Right forelimb (tissue), 1 donor: ENCODE measurements around the gene MYO18B.

Source experiments
- DNase-seq: peaks from one replicate; pipeline ENCODE4 v3.0.0-alpha.2; 2018

MYO18B gene

GRCh38 chr22:25777870-25778269 is 35.9 kb downstream of the MYO18B start:
- DNase-seq, result no peak

GRCh38 chr22:25779426-25779825 is 37.4 kb downstream of the MYO18B start:
- no peak for DNase-seq

- DNase-seq, result no peak
These were observed 37.9 kb downstream of the MYO18B start for GRCh38 chr22:25779890-25780289.

GRCh38 chr22:25780673-25781072 is 38.7 kb downstream of the MYO18B start:
- no peak for DNase-seq

- no peak for DNase-seq
These were observed 39.8 kb downstream of the MYO18B start for GRCh38 chr22:25781801-25782200.

GRCh38 chr22:25782831-25783230 is 40.8 kb downstream of the MYO18B start:
- DNase-seq, result no peak

GRCh38 chr22:25783856-25784255 is 41.9 kb downstream of the MYO18B start:
- DNase-seq, result no peak

GRCh38 chr22:25786165-25786564 is 44.2 kb downstream of the MYO18B start:
- no peak for DNase-seq

- DNase-seq, result no peak
These were observed 49.6 kb downstream of the MYO18B start for GRCh38 chr22:25791556-25791955.

GRCh38 chr22:25795478-25795877 is 53.5 kb downstream of the MYO18B start:
- DNase-seq, result no peak

GRCh38 chr22:25797498-25798290 is 55.7 kb downstream of the MYO18B start:
- no peak for DNase-seq

- no peak for DNase-seq
These were observed 58.8 kb downstream of the MYO18B start for GRCh38 chr22:25800766-25801165.

GRCh38 chr22:25802018-25802417 is 60.0 kb downstream of the MYO18B start:
- DNase-seq, result no peak

GRCh38 chr22:25804676-25805075 is 62.7 kb downstream of the MYO18B start:
- DNase-seq, result no peak

GRCh38 chr22:25806579-25806978 is 64.6 kb downstream of the MYO18B start:
- no peak for DNase-seq

- no peak for DNase-seq
These were observed 72.7 kb downstream of the MYO18B start for GRCh38 chr22:25814685-25815084.

- no peak for DNase-seq
These were observed 73.6 kb downstream of the MYO18B start for GRCh38 chr22:25815561-25815960.

- no peak for DNase-seq
These were observed 74.6 kb downstream of the MYO18B start for GRCh38 chr22:25816522-25817059.

GRCh38 chr22:25817092-25817943 is 75.3 kb downstream of the MYO18B start:
- DNase-seq, result no peak

GRCh38 chr22:25818541-25818940 is 76.6 kb downstream of the MYO18B start:
- DNase-seq, result no peak

GRCh38 chr22:25822344-25822743 is 80.4 kb downstream of the MYO18B start:
- no peak for DNase-seq

GRCh38 chr22:25823276-25823675 is 81.3 kb downstream of the MYO18B start:
- DNase-seq, result no peak

- DNase-seq, result no peak
These were observed 82.9 kb downstream of the MYO18B start for GRCh38 chr22:25824828-25825423.
